Mesenchymal stem cell (in vitro differentiated cells and primary cell): Measurements from ENCODE around the gene DCX.

ENCODE experiments used
- DNase-seq: peaks from one replicate; pipeline ENCODE4 v3.0.0-alpha.2; 2013
- H2AFZ ChIP-seq: one replicate; pipeline ENCODE4 v1.6.1; 2013; ENCODE audit warnings: low read depth, mild to moderate bottlenecking, control low read depth, inconsistent platforms, low read length, moderate library complexity
- H2AK5ac ChIP-seq: 2 replicates; pipeline ENCODE4 v1.6.1; 2013; ENCODE audit warnings: low read length, moderate library complexity, mild to moderate bottlenecking, inconsistent platforms; ENCODE audit not compliant: severe bottlenecking
- H2BK120ac ChIP-seq: one replicate; pipeline ENCODE4 v1.6.1; 2013; ENCODE audit warnings: low read depth, mild to moderate bottlenecking, inconsistent platforms, low read length, moderate library complexity
- H2BK12ac ChIP-seq, 2 experiments: one replicate each; pipeline ENCODE4 v1.6.1; 2013; ENCODE audit warnings: inconsistent platforms in 2 of 2, low read length in 2 of 2, mild to moderate bottlenecking in 2 of 2, moderate library complexity in 2 of 2, control low read depth in 1 of 2
- H2BK15ac ChIP-seq: one replicate; pipeline ENCODE4 v1.6.1; 2013; ENCODE audit warnings: mild to moderate bottlenecking, low read depth, inconsistent platforms; ENCODE audit not compliant: poor library complexity, severe bottlenecking
- H2BK5ac ChIP-seq: 2 replicates; pipeline ENCODE4 v1.6.1; 2013; ENCODE audit warnings: low read depth, mild to moderate bottlenecking, low read length, control low read depth, inconsistent platforms; ENCODE audit not compliant: poor library complexity, severe bottlenecking
- H3K14ac ChIP-seq, 2 experiments: one replicate each; pipeline ENCODE4 v1.6.1; 2013; ENCODE audit warnings: inconsistent platforms in 2 of 2, low read length in 2 of 2, control low read depth in 1 of 2, mild to moderate bottlenecking in 1 of 2, moderate library complexity in 1 of 2
- H3K18ac ChIP-seq, 2 experiments: one replicate each; pipeline ENCODE4 v1.6.1; 2013; ENCODE audit warnings: inconsistent platforms in 2 of 2, low read length in 2 of 2, control low read depth in 1 of 2, low read depth in 1 of 2, mild to moderate bottlenecking in 1 of 2
- H3K23ac ChIP-seq, 2 experiments: one replicate each; pipeline ENCODE4 v1.6.1; 2013; ENCODE audit warnings: inconsistent platforms in 2 of 2, low read length in 2 of 2, mild to moderate bottlenecking in 2 of 2, moderate library complexity in 2 of 2, control low read depth in 1 of 2
- H3K27ac ChIP-seq: 2 replicates; pipeline ENCODE4 v1.5.1; 2013; ENCODE audit warnings: mild to moderate bottlenecking, moderate library complexity, low read length, control low read depth, inconsistent platforms; ENCODE audit not compliant: poor library complexity, severe bottlenecking
- H3K27me3 ChIP-seq, 2 experiments: 2 replicates each; pipeline versions ENCODE4 v1.6.1 to v1.7.0; 2013; ENCODE audit warnings: low read length in 2 of 2, mild to moderate bottlenecking in 2 of 2, moderate library complexity in 2 of 2, control low read depth in 1 of 2, inconsistent platforms in 1 of 2; ENCODE audit not compliant: control insufficient read depth in 1 of 2, insufficient read depth in 1 of 2
- H3K36me3 ChIP-seq, 2 experiments: 2 replicates each; pipeline versions ENCODE4 v1.6.1 to v1.7.0; 2013; ENCODE audit warnings: low read length in 2 of 2, control low read depth in 1 of 2, inconsistent platforms in 1 of 2, low read depth in 1 of 2, mild to moderate bottlenecking in 1 of 2; ENCODE audit not compliant: insufficient read depth in 2 of 2, control insufficient read depth in 1 of 2
- H3K4ac ChIP-seq, 2 experiments: one replicate each; pipeline ENCODE4 v1.6.1; 2013; ENCODE audit warnings: inconsistent platforms in 2 of 2, low read length in 2 of 2, mild to moderate bottlenecking in 2 of 2, moderate library complexity in 2 of 2, control low read depth in 1 of 2, low read depth in 1 of 2
- H3K4me1 ChIP-seq: 2 replicates; pipeline ENCODE4 v1.6.1; 2013; ENCODE audit warnings: low read depth, low read length, control low read depth; ENCODE audit not compliant: control insufficient read depth, insufficient read depth
- H3K4me2 ChIP-seq: 2 replicates; pipeline ENCODE4 v1.6.1; 2013; ENCODE audit warnings: low read length, mild to moderate bottlenecking, inconsistent platforms; ENCODE audit not compliant: poor library complexity, severe bottlenecking
- H3K4me3 ChIP-seq, 2 experiments: 2 replicates each; pipeline versions ENCODE4 v1.5.1 to v1.7.0; 2013; ENCODE audit warnings: low read length in 2 of 2, mild to moderate bottlenecking in 2 of 2, control low read depth in 1 of 2, low read depth in 1 of 2; ENCODE audit not compliant: insufficient read depth in 1 of 2
- H3K79me1 ChIP-seq: replicated peaks from 2 replicates; pipeline ENCODE4 v1.6.1; 2013; ENCODE audit warnings: mild to moderate bottlenecking, control low read depth, low read length, inconsistent platforms; ENCODE audit not compliant: poor library complexity, severe bottlenecking
- H3K9ac ChIP-seq: 2 replicates; pipeline ENCODE4 v1.7.0; 2013; ENCODE audit warnings: mild to moderate bottlenecking, low read length, moderate library complexity
- H3K9me3 ChIP-seq: 2 replicates; pipeline ENCODE4 v1.7.0; 2013; ENCODE audit warnings: mild to moderate bottlenecking, low read length; ENCODE audit not compliant: control insufficient read depth
- H4K8ac ChIP-seq: one replicate; pipeline ENCODE4 v1.6.1; 2013; ENCODE audit warnings: inconsistent platforms, mild to moderate bottlenecking, low read length, moderate library complexity
- H4K91ac ChIP-seq: one replicate; pipeline ENCODE4 v1.6.1; 2013; ENCODE audit warnings: mild to moderate bottlenecking, low read length, inconsistent platforms
- WGBS: methylation state at CpG from one replicate; pipeline ENCODE4 v1.1.7; 2013; ENCODE audit warnings: mixed read lengths; 5-methylcytosine and 5-hydroxymethylcytosine counted together

Gene DCX

DNA sequence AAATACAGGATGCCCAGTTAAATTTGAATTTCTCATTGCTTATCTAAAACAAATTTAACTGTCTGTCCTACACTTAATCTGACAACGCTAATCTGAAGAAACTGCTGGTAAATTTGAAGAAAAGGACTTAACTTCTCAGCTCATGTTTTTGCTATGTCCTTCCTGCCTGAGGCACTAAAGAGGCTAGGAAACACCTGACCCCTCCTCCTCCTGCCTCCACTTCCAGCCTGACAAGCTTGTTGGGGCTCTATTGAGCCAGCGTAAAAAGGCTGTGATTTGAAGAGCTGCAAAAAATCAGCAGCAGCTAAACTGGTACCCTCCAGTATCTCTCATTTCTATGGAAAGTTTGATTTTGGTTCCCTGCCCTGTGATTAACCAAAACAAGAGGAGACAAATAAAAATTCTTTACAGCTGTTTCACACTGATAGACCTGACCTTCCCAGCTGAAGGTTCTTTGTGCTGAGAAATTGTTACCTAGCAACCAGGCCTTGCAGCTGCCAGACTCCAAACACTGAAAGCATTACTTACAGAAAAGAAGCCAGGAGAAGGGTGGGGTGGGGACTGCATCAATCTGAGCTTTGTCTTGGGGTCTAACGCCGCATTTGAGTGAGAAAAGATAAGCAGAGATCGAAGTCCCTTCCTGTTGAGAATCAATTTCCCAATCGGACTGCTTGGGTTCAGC is 35.0 kb downstream of the DCX start:
- no peak overlapping the region for H3K9ac ChIP-seq
- no peaks in the 10 kb centered on the region for H3K79me1 ChIP-seq
- no peak overlapping the region for H4K8ac ChIP-seq
- DNase-seq = no peak
- H3K9me3 ChIP-seq = no peaks in the 10 kb centered on the region
- no peaks in the 10 kb centered on the region for H3K36me3 ChIP-seq
- no peak overlapping the region for H3K23ac ChIP-seq
- H2BK15ac ChIP-seq = no peak overlapping the region
- peaks cover 0 to 20% of the 10 kb centered on the region in 2 experiments for H3K27me3 ChIP-seq
- H2AFZ ChIP-seq = no peak overlapping the region
- 49% methylated on average over 3 of the region's 6 CpGs for WGBS
- H2AK5ac ChIP-seq = no peak overlapping the region
- no peak overlapping the region for H3K18ac ChIP-seq
- H4K91ac ChIP-seq = no peak overlapping the region
- H3K4ac ChIP-seq = no peak overlapping the region
- no peak overlapping the region for H2BK12ac ChIP-seq
- H2BK5ac ChIP-seq = no peak overlapping the region
- no peak overlapping the region for H3K14ac ChIP-seq
- no peak overlapping the region for H3K4me2 ChIP-seq
- no peak overlapping the region for H3K4me3 ChIP-seq
- H3K27ac ChIP-seq = no peak overlapping the region
- H2BK120ac ChIP-seq = no peak overlapping the region
- no peaks in the 10 kb centered on the region for H3K4me1 ChIP-seq

DNA sequence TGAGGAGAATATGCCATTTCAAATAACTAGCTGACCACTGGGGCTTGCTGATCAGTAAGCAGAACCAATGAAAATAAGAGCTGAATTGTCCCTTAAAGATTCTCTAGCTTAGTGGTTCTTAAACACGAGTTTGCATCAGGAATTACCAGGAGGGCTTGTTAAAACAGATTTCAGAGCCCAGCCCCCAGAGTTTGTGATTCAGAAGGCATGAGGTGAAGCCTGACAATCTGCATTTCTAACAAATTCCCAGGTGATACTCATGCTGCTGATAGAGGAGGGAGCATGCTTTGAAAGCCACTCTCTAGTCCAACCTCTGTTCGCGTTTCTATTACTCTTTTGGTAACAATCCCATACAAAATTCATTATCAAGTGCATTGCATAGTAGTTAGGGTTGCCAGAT is 35.5 kb downstream of the DCX start:
- no peak overlapping the region for H2BK15ac ChIP-seq
- 0% methylated on average over 1 of the region's 3 CpGs for WGBS
- no peak overlapping the region for H3K4ac ChIP-seq
- H3K79me1 ChIP-seq = no peaks in the 10 kb centered on the region
- H4K8ac ChIP-seq = no peak overlapping the region
- H3K14ac ChIP-seq = no peak overlapping the region
- DNase-seq = no peak
- H2BK5ac ChIP-seq = no peak overlapping the region
- no peak overlapping the region for H2AK5ac ChIP-seq
- H3K4me3 ChIP-seq = no peak overlapping the region
- no peak overlapping the region for H3K4me2 ChIP-seq
- no peaks in the 10 kb centered on the region for H3K4me1 ChIP-seq
- H3K27me3 ChIP-seq = peaks cover 0 to 20% of the 10 kb centered on the region in 2 experiments
- H3K9ac ChIP-seq = no peak overlapping the region
- no peaks in the 10 kb centered on the region for H3K36me3 ChIP-seq
- no peak overlapping the region for H3K23ac ChIP-seq
- no peak overlapping the region for H2BK120ac ChIP-seq
- H3K18ac ChIP-seq = no peak overlapping the region
- no peak overlapping the region for H2AFZ ChIP-seq
- no peak overlapping the region for H3K27ac ChIP-seq
- H3K9me3 ChIP-seq = no peaks in the 10 kb centered on the region
- no peak overlapping the region for H4K91ac ChIP-seq
- no peak overlapping the region for H2BK12ac ChIP-seq

DNA sequence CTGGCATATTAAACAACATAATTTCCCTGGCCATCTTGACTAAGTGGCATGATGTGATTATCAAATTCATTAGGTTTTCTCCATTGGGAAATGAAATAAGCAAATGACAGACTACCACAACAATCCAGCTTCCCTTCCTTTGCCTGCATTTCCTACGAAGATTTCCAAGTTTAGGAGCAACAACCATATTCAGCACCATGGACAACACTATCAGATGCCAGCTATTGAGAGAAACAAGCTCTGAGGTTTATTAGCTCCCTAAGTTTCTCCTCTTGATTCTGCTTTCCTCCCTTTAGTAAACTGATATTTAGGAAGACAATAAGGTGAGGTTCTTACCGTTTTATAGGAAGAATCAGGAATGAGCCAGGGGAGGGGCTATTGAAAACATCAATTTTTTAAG is 36.2 kb downstream of the DCX start:
- Histone ChIP-seq H3K23ac (no peak overlapping the region), H3K27me3 (peaks cover 0 to 24% of the 10 kb centered on the region in 2 experiments), H3K4me2 (no peak overlapping the region), H3K36me3 (no peaks in the 10 kb centered on the region), H3K4me3 (no peak overlapping the region), H3K79me1 (no peaks in the 10 kb centered on the region), H2BK5ac (no peak overlapping the region), H3K18ac (no peak overlapping the region), H2AK5ac (no peak overlapping the region), H2BK12ac (no peak overlapping the region), H3K4ac (no peak overlapping the region), H4K8ac (no peak overlapping the region), H3K9me3 (no peaks in the 10 kb centered on the region), H3K14ac (no peak overlapping the region), H2BK120ac (no peak overlapping the region), H3K9ac (no peak overlapping the region), H2AFZ (no peak overlapping the region), H2BK15ac (no peak overlapping the region), H3K27ac (no peak overlapping the region), H3K4me1 (no peaks in the 10 kb centered on the region), H4K91ac (no peak overlapping the region)
- WGBS = 51% methylated on average over 2 of the region's 2 CpGs
- peak; percentile 17 for DNase-seq

DNA sequence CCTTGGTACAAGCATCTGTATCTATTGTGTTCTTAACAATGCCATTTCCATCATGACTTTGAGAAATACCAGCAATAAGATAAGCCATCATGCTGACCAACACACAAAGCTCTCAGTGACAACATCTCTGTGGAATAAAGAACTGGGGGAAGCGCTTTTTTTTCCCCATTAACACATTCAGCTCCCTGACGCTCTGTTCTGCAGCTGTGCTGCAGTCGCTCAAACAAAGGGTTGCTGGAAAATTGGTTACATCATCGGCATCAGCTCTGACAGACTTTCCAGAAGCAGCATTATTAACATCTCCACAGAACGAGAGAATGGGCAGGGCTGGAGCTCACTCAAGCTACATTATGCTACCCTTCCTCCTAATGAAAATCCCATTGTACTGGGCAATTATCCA is 39.9 kb downstream of the DCX start:
- no peak for DNase-seq
- Histone ChIP-seq H2BK5ac (no peak overlapping the region), H3K4ac (no peak overlapping the region), H3K4me1 (no peaks in the 10 kb centered on the region), H2BK15ac (no peak overlapping the region), H3K36me3 (no peaks in the 10 kb centered on the region), H3K9ac (no peak overlapping the region), H3K27ac (no peak overlapping the region), H3K79me1 (no peaks in the 10 kb centered on the region), H2BK120ac (no peak overlapping the region), H3K4me3 (no peak overlapping the region), H2BK12ac (no peak overlapping the region), H3K14ac (no peak overlapping the region), H2AK5ac (no peak overlapping the region), H4K91ac (no peak overlapping the region), H3K9me3 (no peaks in the 10 kb centered on the region), H3K27me3 (peaks cover 0 to 42% of the 10 kb centered on the region in 2 experiments), H2AFZ (no peak overlapping the region), H3K23ac (no peak overlapping the region), H3K18ac (no peak overlapping the region), H3K4me2 (no peak overlapping the region), H4K8ac (no peak overlapping the region)
- 63% methylated on average over 5 of the region's 5 CpGs for WGBS
